ENCODE measurements around the gene OTOS. TPM values are rescaled to one million over a fixed set of nuclear protein-coding genes. Genes with fewer than 3 reads are reported as not detected.

Gene OTOS
- total RNA-seq, 1 donor = not detected

DNA sequence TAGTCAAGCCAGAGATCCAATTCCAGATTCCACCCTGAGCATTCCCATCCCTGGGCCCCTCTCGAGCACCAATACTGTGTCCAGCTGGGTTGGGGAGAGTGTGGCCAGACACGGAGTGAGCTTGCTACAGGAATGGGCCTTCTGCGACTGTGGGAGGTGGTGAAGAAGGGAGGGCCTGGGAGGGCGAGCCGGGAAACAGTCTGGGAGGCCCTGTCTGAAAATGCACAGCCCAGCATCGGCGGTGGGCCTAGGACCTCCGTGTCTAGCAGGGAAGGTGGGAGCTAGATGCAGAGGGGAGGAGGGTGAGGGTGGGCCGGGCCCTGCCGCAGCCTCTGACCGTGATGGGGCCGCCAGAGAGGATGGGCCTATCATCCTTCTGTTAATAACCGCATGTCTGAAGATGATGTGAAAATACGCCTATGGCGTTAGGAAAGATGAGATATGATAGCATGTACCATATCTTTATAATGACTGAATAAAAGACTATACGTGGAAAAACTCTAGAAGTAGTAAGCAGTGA lies 1.9 kb upstream of the OTOS start:
- TF ChIP-seq, protein P1, sequence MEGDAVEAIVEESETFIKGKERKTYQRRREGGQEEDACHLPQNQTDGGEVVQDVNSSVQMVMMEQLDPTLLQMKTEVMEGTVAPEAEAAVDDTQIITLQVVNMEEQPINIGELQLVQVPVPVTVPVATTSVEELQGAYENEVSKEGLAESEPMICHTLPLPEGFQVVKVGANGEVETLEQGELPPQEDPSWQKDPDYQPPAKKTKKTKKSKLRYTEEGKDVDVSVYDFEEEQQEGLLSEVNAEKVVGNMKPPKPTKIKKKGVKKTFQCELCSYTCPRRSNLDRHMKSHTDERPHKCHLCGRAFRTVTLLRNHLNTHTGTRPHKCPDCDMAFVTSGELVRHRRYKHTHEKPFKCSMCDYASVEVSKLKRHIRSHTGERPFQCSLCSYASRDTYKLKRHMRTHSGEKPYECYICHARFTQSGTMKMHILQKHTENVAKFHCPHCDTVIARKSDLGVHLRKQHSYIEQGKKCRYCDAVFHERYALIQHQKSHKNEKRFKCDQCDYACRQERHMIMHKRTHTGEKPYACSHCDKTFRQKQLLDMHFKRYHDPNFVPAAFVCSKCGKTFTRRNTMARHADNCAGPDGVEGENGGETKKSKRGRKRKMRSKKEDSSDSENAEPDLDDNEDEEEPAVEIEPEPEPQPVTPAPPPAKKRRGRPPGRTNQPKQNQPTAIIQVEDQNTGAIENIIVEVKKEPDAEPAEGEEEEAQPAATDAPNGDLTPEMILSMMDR (IDR thresholded peaks at IDR 0.05; ENCODE audit: insufficient read depth, low read depth, low read length) = no peak
- no peak overlapping the region for H3K4me3 ChIP-seq (ENCODE audit: low read depth, low read length)
- DNase-seq (ENCODE audit: low read depth) = no peak

DNA sequence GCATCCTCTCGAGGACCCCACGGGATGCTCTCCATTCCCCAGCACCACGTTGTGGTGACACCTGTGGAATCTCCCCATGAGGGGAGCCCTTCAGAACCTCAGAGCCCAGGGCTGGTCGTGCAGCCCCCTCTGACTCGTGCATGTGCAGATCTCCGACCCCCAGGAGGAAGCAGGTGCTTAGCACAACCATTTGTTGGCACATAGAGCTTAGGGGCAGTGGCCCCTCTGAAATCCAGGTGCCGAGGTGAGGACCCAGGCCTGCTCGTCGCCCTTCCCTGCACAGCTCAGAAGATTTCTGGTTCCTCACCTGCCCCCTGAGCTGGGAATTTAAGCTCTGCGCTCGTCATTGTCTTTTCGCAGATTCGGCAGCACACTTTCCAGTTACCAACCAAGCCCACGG lies 1.3 kb upstream of the OTOS start:
- TF ChIP-seq, protein P1 (IDR thresholded peaks at IDR 0.05; ENCODE audit: insufficient read depth, low read depth, low read length) = no peak
- DNase-seq (ENCODE audit: low read depth) = no peak
- H3K4me3 ChIP-seq (ENCODE audit: low read depth, low read length) = no peak overlapping the region

DNA sequence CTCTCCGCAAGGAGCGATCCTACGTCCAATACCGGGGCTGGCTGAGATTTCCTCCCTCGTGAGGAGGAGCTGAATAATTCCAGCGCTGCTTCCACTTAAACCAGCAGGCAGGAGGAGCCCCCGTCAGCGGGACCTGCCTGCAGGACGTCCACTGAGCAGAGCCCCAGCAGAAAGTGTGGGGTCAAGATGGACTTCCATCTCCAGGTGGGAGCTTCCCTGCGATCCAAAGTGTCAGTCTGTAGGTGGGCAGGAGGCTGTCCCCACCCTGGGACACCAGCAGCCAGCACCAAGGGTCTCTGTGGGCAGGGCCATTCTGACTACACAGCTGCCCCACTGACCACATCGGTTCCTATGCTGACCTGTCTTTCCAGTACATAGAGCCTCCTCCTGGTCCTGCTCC lies 462 bp upstream of the OTOS start:
- H3K4me3 ChIP-seq (ENCODE audit: low read depth, low read length) = no peak overlapping the region
- TF ChIP-seq, protein P1 (IDR thresholded peaks at IDR 0.05; ENCODE audit: insufficient read depth, low read depth, low read length) = no peak
- DNase-seq (ENCODE audit: low read depth) = no peak

DNA sequence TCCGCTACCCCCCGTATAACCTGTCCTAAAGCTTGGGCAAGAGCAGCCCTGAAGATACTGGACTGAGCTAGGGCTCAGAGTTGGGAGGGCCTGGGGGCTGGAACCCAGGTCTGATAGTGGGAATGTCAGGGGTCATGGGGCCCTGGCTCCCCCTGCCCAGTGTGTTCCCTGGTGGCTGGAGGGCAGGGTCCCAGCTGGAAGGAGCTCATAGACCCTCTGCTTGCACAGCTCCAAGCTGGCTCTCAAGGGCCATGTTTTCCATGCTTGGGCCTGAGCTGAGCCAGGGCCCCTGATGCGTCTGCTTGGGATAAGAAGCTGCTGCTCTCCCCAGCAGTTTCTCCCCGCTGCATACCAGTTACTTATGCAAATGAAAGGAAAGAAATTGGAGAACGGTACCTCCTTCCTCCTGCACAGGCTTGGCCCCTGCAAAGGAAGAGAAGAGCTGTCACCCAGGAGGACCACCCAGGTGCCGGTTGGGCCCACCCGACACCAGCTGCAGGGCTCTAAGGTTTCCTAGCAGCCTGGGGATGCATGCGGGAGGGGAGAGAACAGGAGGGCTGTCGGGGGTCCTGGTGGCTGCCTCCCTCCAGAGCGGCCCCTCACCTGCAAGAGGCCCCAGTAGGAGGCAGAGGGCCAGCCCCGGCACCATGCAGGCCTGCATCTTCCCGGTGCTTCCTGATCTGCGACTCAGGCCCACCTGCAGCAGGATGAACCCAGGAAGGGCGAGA lies 628 bp downstream of the OTOS start:
- TF ChIP-seq, protein P1 (IDR thresholded peaks at IDR 0.05; ENCODE audit: insufficient read depth, low read depth, low read length) = no peak
- no peak for DNase-seq (ENCODE audit: low read depth)
- no peak overlapping the region for H3K4me3 ChIP-seq (ENCODE audit: low read depth, low read length)

DNA sequence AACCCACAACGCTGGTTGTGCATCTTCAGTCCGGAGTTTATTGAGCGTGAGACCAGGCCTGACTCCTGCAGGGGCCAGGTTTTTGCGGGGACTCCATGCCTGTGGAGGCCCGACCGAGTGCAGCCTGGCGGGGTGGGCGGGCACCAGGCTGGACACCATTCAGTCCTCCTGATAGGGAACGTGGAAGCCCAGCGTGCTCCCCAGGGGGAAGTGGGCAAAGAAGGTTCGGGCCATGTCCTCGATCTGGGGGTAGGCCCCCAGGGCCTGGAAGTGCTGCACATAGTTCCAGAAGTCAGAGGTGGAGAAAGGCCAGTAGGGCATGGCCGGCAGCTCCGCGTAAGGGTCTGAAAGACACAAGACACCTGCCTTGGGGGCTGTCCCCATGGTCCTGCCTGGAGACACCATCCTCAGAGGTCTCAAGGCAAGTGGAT lies 1.4 kb downstream of the OTOS start:
- no peak overlapping the region for H3K4me3 ChIP-seq (ENCODE audit: low read depth, low read length)
- DNase-seq (ENCODE audit: low read depth) = no peak
- TF ChIP-seq, protein P1 (IDR thresholded peaks at IDR 0.05; ENCODE audit: insufficient read depth, low read depth, low read length) = no peak

DNA sequence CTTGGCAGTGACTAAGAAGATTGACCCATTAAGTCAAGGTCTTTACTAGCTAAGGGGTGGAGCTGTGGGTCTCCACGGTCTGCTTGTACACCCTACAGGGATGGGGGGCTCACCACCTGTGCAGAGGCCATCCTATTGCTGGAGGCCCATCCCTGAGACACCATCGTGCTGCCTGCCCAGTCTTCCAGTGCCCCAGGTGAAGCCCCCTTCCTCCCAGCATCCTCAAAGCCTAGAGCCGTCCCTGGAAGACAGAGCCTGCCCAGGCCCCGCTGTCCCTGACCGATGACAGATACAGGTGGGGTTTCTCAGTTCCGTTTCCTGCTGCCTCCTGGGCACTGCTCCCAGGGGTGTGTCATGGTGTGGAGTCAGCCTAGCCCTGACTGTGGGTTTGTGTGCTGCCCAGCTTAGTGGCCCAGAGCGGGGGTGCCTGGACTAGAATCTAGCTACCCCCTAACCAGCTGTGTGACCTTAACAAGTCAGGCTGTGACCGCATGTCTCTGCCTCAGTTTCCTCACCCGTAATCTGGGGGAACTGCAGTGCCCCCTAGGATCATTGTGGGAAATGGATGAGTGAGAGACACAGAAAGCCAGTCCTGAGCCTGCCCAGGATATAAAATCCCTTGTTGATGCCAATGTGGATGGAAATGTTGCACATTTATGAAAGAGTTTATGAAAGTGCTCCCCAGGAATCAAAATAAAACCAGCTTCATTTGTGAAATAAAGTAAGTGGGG lies 2.0 kb downstream of the OTOS start:
- TF ChIP-seq, protein P1 (IDR thresholded peaks at IDR 0.05; ENCODE audit: insufficient read depth, low read depth, low read length) = no peak
- no peak for DNase-seq (ENCODE audit: low read depth)
- no peak overlapping the region for H3K4me3 ChIP-seq (ENCODE audit: low read depth, low read length)

All from fibroblast of villous mesenchyme (primary cell).